Neuronal stem cell (in vitro differentiated cells): Measurements from ENCODE around the gene IPO13.
A peak's percentile ranks its signal among the peaks of the same experiment; 100 is the strongest.

Source experiments
- DNase-seq: peaks from one replicate; pipeline ENCODE4 v3.0.0-alpha.2; 2013; ENCODE audit warnings: low spot score
- H2AFZ ChIP-seq: one replicate; pipeline ENCODE4 v1.6.1; 2013; ENCODE audit warnings: mild to moderate bottlenecking, low read length, inconsistent platforms
- H2AK5ac ChIP-seq: 2 replicates; pipeline ENCODE4 v1.6.1; 2013; ENCODE audit warnings: low read depth, mild to moderate bottlenecking, inconsistent platforms, low read length, moderate library complexity, mixed read lengths
- H2BK120ac ChIP-seq: 2 replicates; pipeline ENCODE4 v1.6.1; 2013; ENCODE audit warnings: low read depth, mild to moderate bottlenecking, inconsistent platforms, low read length, moderate library complexity, mixed read lengths
- H2BK12ac ChIP-seq: one replicate; pipeline ENCODE4 v1.6.1; 2013; ENCODE audit warnings: low read length, inconsistent platforms
- H2BK15ac ChIP-seq: 2 replicates; pipeline ENCODE4 v1.6.1; 2013; ENCODE audit warnings: mild to moderate bottlenecking, low read length, inconsistent platforms, mixed read lengths
- H2BK5ac ChIP-seq: one replicate; pipeline ENCODE4 v1.6.1; 2013; ENCODE audit warnings: inconsistent platforms, mild to moderate bottlenecking, low read length, moderate library complexity
- H3K14ac ChIP-seq: one replicate; pipeline ENCODE4 v1.6.1; 2013; ENCODE audit warnings: low read length, inconsistent platforms
- H3K18ac ChIP-seq: 2 replicates; pipeline ENCODE4 v1.6.1; 2013; ENCODE audit warnings: low read length, inconsistent platforms
- H3K23ac ChIP-seq: 2 replicates; pipeline ENCODE4 v1.6.1; 2013; ENCODE audit warnings: low read depth, mild to moderate bottlenecking, mixed read lengths, low read length, inconsistent platforms; ENCODE audit not compliant: poor library complexity
- H3K27ac ChIP-seq: replicated peaks from 3 replicates; pipeline ENCODE4 v1.5.1; 2013; ENCODE audit warnings: low read length, inconsistent platforms
- H3K27me3 ChIP-seq, 3 experiments: 2 replicates each; pipeline ENCODE4 v1.6.1; 2013; ENCODE audit warnings: low read length in 3 of 3, mild to moderate bottlenecking in 2 of 3, inconsistent platforms in 1 of 3, low read depth in 1 of 3, mixed read lengths in 1 of 3, moderate library complexity in 1 of 3; ENCODE audit not compliant: control insufficient read depth in 3 of 3, insufficient read depth in 3 of 3
- H3K36me3 ChIP-seq, 2 donors: replicated peaks in 1 of 2; 2 replicates each; pipeline ENCODE4 v1.6.1; 2013; ENCODE audit warnings: low read length in 2 of 2; ENCODE audit not compliant: control insufficient read depth in 2 of 2, insufficient read depth in 2 of 2
- H3K4ac ChIP-seq: 2 replicates; pipeline ENCODE4 v1.6.1; 2013; ENCODE audit warnings: inconsistent platforms, mild to moderate bottlenecking, low read length, moderate library complexity
- H3K4me1 ChIP-seq, 2 donors: 1 replicate in 1 of 2; 2 replicates in 1 of 2; pipeline ENCODE4 v1.6.1; 2013; ENCODE audit warnings: low read length in 2 of 2, low read depth in 1 of 2; ENCODE audit not compliant: control insufficient read depth in 2 of 2, insufficient read depth in 1 of 2
- H3K4me2 ChIP-seq: one replicate; pipeline ENCODE4 v1.6.1; 2013; ENCODE audit warnings: mild to moderate bottlenecking, low read length, inconsistent platforms; ENCODE audit not compliant: insufficient read depth, poor library complexity, severe bottlenecking
- H3K4me3 ChIP-seq, 2 donors: 2 replicates each; pipeline ENCODE4 v1.5.1; 2013; ENCODE audit warnings: low read length in 2 of 2, mild to moderate bottlenecking in 2 of 2, inconsistent platforms in 1 of 2, moderate library complexity in 1 of 2
- H3K79me1 ChIP-seq: one replicate; pipeline ENCODE4 v1.6.1; 2013; ENCODE audit warnings: low read depth, mild to moderate bottlenecking, inconsistent platforms, low read length, moderate library complexity
- H3K9ac ChIP-seq: one replicate; pipeline ENCODE4 v1.6.1; 2013; ENCODE audit warnings: mild to moderate bottlenecking, low read depth, low read length, inconsistent platforms; ENCODE audit not compliant: poor library complexity
- H3K9me3 ChIP-seq, 2 donors: replicated peaks in 1 of 2; 2 replicates each; pipeline versions ENCODE3 to v1.6.1; 2013; ENCODE audit warnings: low read length in 2 of 2, mild to moderate bottlenecking in 2 of 2, inconsistent platforms in 1 of 2, low read depth in 1 of 2, mixed read lengths in 1 of 2, moderate library complexity in 1 of 2; ENCODE audit not compliant: control insufficient read depth in 2 of 2, insufficient read depth in 1 of 2
- H4K8ac ChIP-seq: one replicate; pipeline ENCODE4 v1.6.1; 2013; ENCODE audit warnings: low read depth, mild to moderate bottlenecking, inconsistent platforms, low read length, moderate library complexity
- H4K91ac ChIP-seq: one replicate; pipeline ENCODE4 v1.6.1; 2013; ENCODE audit warnings: low read length, low read depth, mild to moderate bottlenecking, inconsistent platforms; ENCODE audit not compliant: poor library complexity
- WGBS, 2 donors: extraction: QIAGEN DNeasy Blood & Tissue Kit; methylation state at CpG; one replicate each; pipeline ENCODE4 v1.1.7; 2013; ENCODE audit warnings: missing lambda C conversion rate in 2 of 2, mixed read lengths in 1 of 2; ENCODE audit not compliant: insufficient read length in 2 of 2, insufficient replicate concordance in 1 of 2; ENCODE audit errors: extremely low coverage in 2 of 2; 5-methylcytosine and 5-hydroxymethylcytosine counted together

Gene IPO13

DNA sequence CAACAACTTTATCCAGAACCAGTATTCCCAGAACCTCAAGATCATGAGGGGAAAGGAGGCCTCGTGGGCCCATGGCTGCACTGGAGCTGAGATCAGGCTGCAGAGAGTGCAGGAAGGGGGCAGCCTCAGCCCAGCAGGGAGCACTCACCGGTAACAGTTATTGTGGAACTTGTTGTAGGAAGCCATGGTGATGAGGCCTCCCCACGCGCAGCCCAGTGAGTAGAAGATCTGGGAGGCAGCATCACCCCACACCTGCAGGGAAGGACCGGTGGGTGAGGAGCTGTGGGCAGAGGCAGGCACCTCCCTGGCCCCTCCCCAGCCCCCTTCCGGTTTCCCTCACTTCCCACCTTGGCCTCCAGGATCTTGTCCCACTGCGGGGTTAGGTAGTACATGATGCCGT is 55.4 kb downstream of the IPO13 start:
- Histone ChIP-seq H3K4me3 (no peak overlapping the region), H3K14ac (no peak overlapping the region), H4K91ac (no peak overlapping the region), H2AK5ac (no peak overlapping the region), H2BK120ac (no peak overlapping the region), H3K4ac (no peak overlapping the region), H3K36me3 (peaks cover 0 to 34% of the 10 kb centered on the region in 2 donors), H2BK15ac (no peak overlapping the region), H2BK5ac (no peak overlapping the region), H3K4me2 (no peak overlapping the region), H3K4me1 (peaks cover 1 to 3% of the 10 kb centered on the region in 2 donors), H3K79me1 (peaks cover 1% of the 10 kb centered on the region), H3K27ac (no peak overlapping the region), H4K8ac (no peak overlapping the region), H3K23ac (no peak overlapping the region), H2AFZ (no peak overlapping the region), H3K9me3 (no peaks in the 10 kb centered on the region), H3K18ac (no peak overlapping the region), H2BK12ac (no peak overlapping the region), H3K27me3 (no peaks in the 10 kb centered on the region), H3K9ac (no peak overlapping the region)
- WGBS, 2 donors = no CpG with 5 or more reads among the region's 8 CpGs
- no peak for DNase-seq

DNA sequence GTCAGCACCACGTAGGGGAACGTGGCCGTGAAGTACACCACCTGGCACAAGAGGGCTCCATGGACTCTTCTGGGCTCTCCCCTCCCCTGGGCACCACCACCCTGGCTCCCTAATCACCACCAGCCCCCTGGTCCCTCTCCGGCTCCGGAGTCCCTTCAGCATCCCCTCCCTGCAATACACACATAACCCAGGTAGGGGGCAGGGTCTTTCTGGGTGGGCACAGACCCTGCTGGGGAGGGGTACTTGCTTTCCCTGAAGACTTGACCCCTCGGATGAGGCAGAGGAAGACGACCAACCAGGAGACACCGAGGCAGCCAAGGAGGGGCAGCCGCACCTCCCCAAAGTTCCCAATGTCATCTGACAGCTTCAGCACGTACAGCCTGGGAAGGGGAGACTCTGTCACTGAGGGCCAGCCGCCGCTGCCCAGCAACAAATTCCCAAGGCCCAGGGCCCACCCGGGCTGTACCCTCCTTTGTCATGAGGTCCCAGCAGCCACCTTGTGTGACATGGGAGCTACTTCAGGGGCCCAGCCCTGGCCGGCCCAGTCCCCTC is 55.9 kb downstream of the IPO13 start:
- no peak overlapping the region for H3K14ac ChIP-seq
- no peak overlapping the region for H4K8ac ChIP-seq
- peak overlapping the region; percentile 16 for H3K18ac ChIP-seq
- H2BK15ac ChIP-seq = no peak overlapping the region
- peaks cover 0 to 32% of the 10 kb centered on the region in 2 donors for H3K36me3 ChIP-seq
- DNase-seq = no peak
- H3K23ac ChIP-seq = peak overlapping the region; percentile 62
- H3K9ac ChIP-seq = no peak overlapping the region
- H3K4me3 ChIP-seq = no peak overlapping the region
- H3K27ac ChIP-seq = no peak overlapping the region
- H2AK5ac ChIP-seq = no peak overlapping the region
- no peak overlapping the region for H2BK120ac ChIP-seq
- no peak overlapping the region for H2AFZ ChIP-seq
- peaks cover 0 to under 1% of the 10 kb centered on the region in 2 donors for H3K4me1 ChIP-seq
- no peak overlapping the region for H2BK5ac ChIP-seq
- WGBS, 2 donors = no CpG with 5 or more reads among the region's 14 CpGs
- H4K91ac ChIP-seq = no peak overlapping the region
- H3K79me1 ChIP-seq = no peaks in the 10 kb centered on the region
- no peaks in the 10 kb centered on the region for H3K9me3 ChIP-seq
- no peak overlapping the region for H3K4ac ChIP-seq
- no peaks in the 10 kb centered on the region for H3K27me3 ChIP-seq
- H3K4me2 ChIP-seq = no peak overlapping the region
- H2BK12ac ChIP-seq = no peak overlapping the region

DNA sequence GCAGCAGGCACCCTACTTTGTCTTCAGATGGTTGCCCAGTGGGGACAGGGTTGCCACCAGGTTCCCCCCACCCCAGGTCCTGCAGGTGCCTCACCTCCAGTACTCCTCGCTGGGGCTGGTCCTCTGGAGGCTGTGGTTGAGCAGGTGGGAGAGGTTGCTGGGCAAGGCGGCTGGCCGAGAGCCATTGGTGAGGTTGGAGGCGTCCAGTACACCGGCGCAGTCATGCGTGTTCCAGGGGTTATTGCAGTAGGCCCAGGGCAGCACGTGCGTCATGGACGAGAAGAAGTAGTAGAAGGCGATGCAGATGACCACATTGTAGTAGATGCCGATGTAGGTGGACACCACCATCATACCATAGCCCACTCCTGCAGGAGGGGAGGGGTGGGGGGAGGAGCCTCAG is 61.5 kb downstream of the IPO13 start:
- no peak overlapping the region for H3K27ac ChIP-seq
- H3K4ac ChIP-seq = no peak overlapping the region
- H3K14ac ChIP-seq = no peak overlapping the region
- no peak overlapping the region for H3K18ac ChIP-seq
- H3K4me2 ChIP-seq = no peak overlapping the region
- no peak overlapping the region for H4K91ac ChIP-seq
- H3K79me1 ChIP-seq = peaks cover 5% of the 10 kb centered on the region
- H2BK12ac ChIP-seq = peak overlapping the region; percentile 73
- H2BK120ac ChIP-seq = no peak overlapping the region
- H3K23ac ChIP-seq = peak overlapping the region; percentile 31
- no peak overlapping the region for H3K4me3 ChIP-seq
- peaks cover 0 to 3% of the 10 kb centered on the region in 2 donors for H3K4me1 ChIP-seq
- no peak overlapping the region for H4K8ac ChIP-seq
- peaks cover 0 to 21% of the 10 kb centered on the region in 2 donors for H3K36me3 ChIP-seq
- H3K27me3 ChIP-seq = no peaks in the 10 kb centered on the region
- H3K9me3 ChIP-seq = no peaks in the 10 kb centered on the region
- H2BK5ac ChIP-seq = no peak overlapping the region
- WGBS, 2 donors = no CpG with 5 or more reads among the region's 12 CpGs
- no peak overlapping the region for H2BK15ac ChIP-seq
- DNase-seq = no peak
- no peak overlapping the region for H3K9ac ChIP-seq
- no peak overlapping the region for H2AK5ac ChIP-seq
- no peak overlapping the region for H2AFZ ChIP-seq

DNA sequence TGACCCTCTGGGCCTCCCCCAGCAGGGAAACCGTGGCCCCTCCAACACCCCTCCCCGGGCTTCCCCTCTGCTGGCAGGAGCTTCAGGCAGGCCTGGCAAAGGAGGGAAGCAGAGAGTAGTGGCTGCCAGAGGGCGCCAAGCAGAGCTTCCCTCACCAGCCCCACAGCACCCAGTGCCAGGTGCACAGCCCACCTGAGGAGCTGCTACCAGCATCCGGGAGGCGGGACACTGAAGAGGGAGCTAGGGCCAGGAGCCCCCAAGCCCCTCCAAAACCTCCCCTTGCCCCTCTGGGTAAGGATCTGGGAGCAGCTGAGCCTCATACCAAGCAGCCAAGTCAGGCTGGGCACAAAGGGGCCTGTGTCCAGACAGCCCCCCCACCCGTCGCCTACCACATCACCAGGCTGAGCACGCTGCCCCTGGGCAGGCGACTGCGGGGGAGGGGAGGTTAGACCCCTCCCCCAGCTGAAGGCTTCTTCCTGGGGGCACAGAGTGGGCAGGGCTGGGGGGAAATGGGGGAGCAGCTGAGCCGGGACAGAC is 64.3 kb downstream of the IPO13 start:
- no peak overlapping the region for H2BK120ac ChIP-seq
- no peak overlapping the region for H2AFZ ChIP-seq
- peak overlapping the region; percentile 66 for H2BK5ac ChIP-seq
- peak overlapping the region; percentile 56 for H3K14ac ChIP-seq
- peaks cover 5% of the 10 kb centered on the region for H3K79me1 ChIP-seq
- H3K9me3 ChIP-seq = no peaks in the 10 kb centered on the region
- DNase-seq = no peak
- H3K23ac ChIP-seq = peak overlapping the region; percentile 65
- peak overlapping the region; percentile 49 for H2BK15ac ChIP-seq
- no peak overlapping the region for H4K8ac ChIP-seq
- peaks cover 4 to 12% of the 10 kb centered on the region in 2 donors for H3K4me1 ChIP-seq
- peak overlapping the region; percentile 40 for H3K9ac ChIP-seq
- H3K18ac ChIP-seq = peak overlapping the region; percentile 82
- peaks cover 0 to 19% of the 10 kb centered on the region in 2 donors for H3K36me3 ChIP-seq
- no CpG with 5 or more reads among the region's 11 CpGs for WGBS, 2 donors
- no peak overlapping the region for H3K4ac ChIP-seq
- H3K27ac ChIP-seq = no peak overlapping the region
- peak overlapping the region; percentile 92 for H2AK5ac ChIP-seq
- H4K91ac ChIP-seq = no peak overlapping the region
- peak overlapping the region; percentile 11 for H3K4me2 ChIP-seq
- no peaks in the 10 kb centered on the region for H3K27me3 ChIP-seq
- no peak overlapping the region for H2BK12ac ChIP-seq
- H3K4me3 ChIP-seq = no peak overlapping the region
